Activated naive CD4-positive, alpha-beta T cell treated with anti-CD3 and anti-CD28 coated beads for 36 hours (primary cell): ENCODE data around the gene MLEC. TPM values are rescaled to one million over a fixed set of nuclear protein-coding genes. Genes with fewer than 3 reads are reported as not detected.

Source experiments
- CTCF ChIA-PET: fragments of 350-600 bp; sonication (Branson Sonifier 250); formaldehyde crosslinking; loops from one replicate; lab custom pipeline; 2021; ENCODE audit warnings: antibody characterized with exemption; lab: Charles Lee
- DNase-seq: peaks from one replicate; pipeline ENCODE4 v3.0.0-alpha.2; 2020
- H3K27ac Mint-ChIP-seq: one replicate; pipeline ENCODE4 v1.8.0; 2021; ENCODE audit warnings: mild to moderate bottlenecking, mixed read lengths
- H3K27me3 Mint-ChIP-seq: one replicate; pipeline ENCODE4 v1.8.0; 2021; ENCODE audit warnings: low read depth, mixed read lengths
- H3K36me3 Mint-ChIP-seq: one replicate; pipeline ENCODE4 v1.8.0; 2021; ENCODE audit warnings: low read depth, mixed read lengths
- H3K4me1 Mint-ChIP-seq: one replicate; pipeline ENCODE4 v1.8.0; 2021; ENCODE audit warnings: low read depth, mixed read lengths
- H3K4me3 Mint-ChIP-seq: one replicate; pipeline ENCODE4 v1.8.0; 2021; ENCODE audit warnings: mild to moderate bottlenecking, moderate library complexity, mixed read lengths
- H3K9me3 Mint-ChIP-seq: one replicate; pipeline ENCODE4 v1.8.0; 2021; ENCODE audit warnings: mixed read lengths
- intact Hi-C: fragments of 100-400 bp; cut with micrococcal nuclease; formaldehyde crosslinking; loops from one replicate; pipeline ENCODE4 v1.15.1; 2023
- total RNA-seq, 2 experiments: library from RNA; stranded (reverse); gene quantifications; one replicate each; pipeline ENCODE4 v1.2.3, GENCODE V29; 2021

MLEC gene
- total RNA-seq, 2 experiments from 2014 or later = 78.6 to 89.7 TPM

GRCh38 chr12:120702637-120703036 lies 15.7 kb downstream of the MLEC start:
- no peak for DNase-seq
- Mint-ChIP-seq H3K9me3 (no peaks in the 10 kb centered on the region), H3K27ac (no peak overlapping the region), H3K27me3 (no peaks in the 10 kb centered on the region), H3K36me3 (peaks cover 17% of the 10 kb centered on the region), H3K4me1 (no peaks in the 10 kb centered on the region), H3K4me3 (no peak overlapping the region)
- intact Hi-C loops = no loop called here
- CTCF ChIA-PET = interaction anchor here (0.5 to 2.2 kb wide), 5 partner anchors 53 to 501 kb away, joined by 3 to 7 read pairs (median 3); no protein-coding TSS in a partner anchor

GRCh38 chr12:120703311-120703942 lies 16.5 kb downstream of the MLEC start:
- no peak for DNase-seq
- intact Hi-C loops = no loop called here
- Mint-ChIP-seq H3K4me1 (no peaks in the 10 kb centered on the region), H3K4me3 (no peak overlapping the region), H3K27ac (no peak overlapping the region), H3K9me3 (no peaks in the 10 kb centered on the region), H3K27me3 (no peaks in the 10 kb centered on the region), H3K36me3 (peaks cover 15% of the 10 kb centered on the region)
- CTCF ChIA-PET = interaction anchor here (1.1 kb wide), 1 partner anchor 121 kb away, joined by 3 read pairs; no protein-coding TSS in a partner anchor

DNA sequence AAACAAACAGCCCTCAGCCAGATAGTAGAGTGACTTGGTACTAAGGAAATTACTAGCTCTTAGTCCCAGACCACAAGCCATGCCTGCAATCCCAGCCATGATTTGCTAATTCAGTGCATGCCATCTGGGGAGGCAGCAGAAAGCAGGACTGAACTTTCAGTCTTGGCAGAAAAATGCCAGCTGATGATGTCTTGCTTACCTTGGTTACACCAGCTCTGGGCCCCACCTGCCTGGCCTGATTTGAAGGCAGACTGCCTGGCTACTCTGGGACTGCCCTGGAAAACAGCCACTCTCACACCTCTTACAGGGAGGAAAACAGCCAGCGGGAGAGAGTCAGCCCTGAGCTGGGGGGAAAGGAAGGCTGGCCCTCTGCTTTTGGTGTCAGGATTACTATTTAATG lies 18.7 kb downstream of the MLEC start:
- Mint-ChIP-seq H3K4me3 (no peak overlapping the region), H3K36me3 (peaks cover 10% of the 10 kb centered on the region), H3K9me3 (no peaks in the 10 kb centered on the region), H3K27me3 (no peaks in the 10 kb centered on the region), H3K27ac (no peak overlapping the region), H3K4me1 (peaks cover 5% of the 10 kb centered on the region)
- DNase-seq = no peak
- CTCF ChIA-PET = interaction anchor here (1.6 kb wide), 1 partner anchor 56 kb away, joined by 5 read pairs; no protein-coding TSS in a partner anchor
- intact Hi-C loops = no loop called here

DNA sequence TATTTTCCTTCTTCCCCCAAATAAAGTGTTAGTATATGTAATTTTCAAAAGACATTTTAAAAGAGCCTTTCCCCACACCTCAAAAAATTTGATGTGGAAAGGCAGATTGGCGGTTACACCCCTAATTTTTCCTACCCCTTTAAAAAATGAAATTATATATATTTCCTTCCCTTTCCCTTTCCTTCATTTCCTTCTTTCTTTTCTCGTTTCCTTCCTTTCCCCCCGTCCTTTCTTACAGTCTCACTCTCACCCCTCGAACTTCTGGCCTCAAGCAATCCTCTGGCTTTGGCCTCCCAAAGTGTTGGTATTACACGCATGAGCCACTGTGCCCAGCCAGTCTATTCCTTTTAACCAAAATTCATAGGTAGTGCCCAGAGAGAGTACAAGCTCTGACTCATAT lies 19.1 kb downstream of the MLEC start:
- Mint-ChIP-seq H3K27me3 (no peaks in the 10 kb centered on the region), H3K27ac (no peak overlapping the region), H3K4me1 (peaks cover 5% of the 10 kb centered on the region), H3K9me3 (no peaks in the 10 kb centered on the region), H3K36me3 (peaks cover 9% of the 10 kb centered on the region), H3K4me3 (no peak overlapping the region)
- CTCF ChIA-PET = interaction anchor here (1.6 kb wide), 1 partner anchor 56 kb away, joined by 5 read pairs; no protein-coding TSS in a partner anchor
- no peak for DNase-seq
- intact Hi-C loops = no loop called here

DNA sequence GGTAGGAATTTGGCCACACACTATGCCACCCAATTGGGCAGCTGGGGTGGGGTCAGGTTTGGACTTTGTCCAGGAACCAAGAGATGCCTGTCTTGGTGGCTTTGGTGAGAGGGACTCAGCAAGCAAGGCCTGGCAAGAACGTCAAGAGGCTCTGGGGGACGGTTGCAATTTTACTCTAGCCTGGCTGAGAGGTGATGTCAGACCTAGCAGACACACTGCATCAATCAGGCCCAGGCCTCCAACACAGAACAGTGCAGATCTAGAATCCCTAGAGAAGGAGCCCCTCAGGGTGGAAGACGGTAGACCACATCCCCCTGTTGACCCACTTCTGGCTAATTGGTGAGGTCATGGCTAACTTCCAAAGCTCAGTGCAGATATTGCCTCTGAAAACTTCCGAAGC lies 21.7 kb downstream of the MLEC start:
- CTCF ChIA-PET = interaction anchor here (0.8 to 1.9 kb wide), 3 partner anchors 62 to 263 kb away, joined by 3 to 6 read pairs (median 3); no protein-coding TSS in a partner anchor
- no peak for DNase-seq
- Mint-ChIP-seq H3K36me3 (peaks cover 6% of the 10 kb centered on the region), H3K27ac (no peak overlapping the region), H3K4me3 (no peak overlapping the region), H3K9me3 (no peaks in the 10 kb centered on the region), H3K4me1 (peaks cover 28% of the 10 kb centered on the region), H3K27me3 (no peaks in the 10 kb centered on the region)
- intact Hi-C loops = no loop called here

GRCh38 chr12:120710031-120710804 lies 23.3 kb downstream of the MLEC start, which contains the start of gene UNC119B:
UNC119B (plus strand) TSS chr12:120710458; CDS start chr12:120710475, 17 bp downstream.
- intact Hi-C loops = loop anchor here (1.0 to 5.0 kb wide), 3 partner anchors 24 to 383 kb away; partner anchors contain the start of genes COX6A1 and PLA2G1B
- H3K4me1 Mint-ChIP-seq = peaks cover 32% of the 10 kb centered on the region
- peak; percentile 73 for DNase-seq
- peaks cover 13% of the 10 kb centered on the region for H3K36me3 Mint-ChIP-seq
- peak within 1 kb of the TSS; percentile 85 for H3K4me3 Mint-ChIP-seq
- CTCF ChIA-PET = interaction anchor here (1.1 to 2.2 kb wide), 4 partner anchors 22 to 127 kb away, joined by 3 to 12 read pairs (median 6); no protein-coding TSS in a partner anchor
- H3K27ac Mint-ChIP-seq = peak within 1 kb of the TSS; percentile 84
- H3K27me3 Mint-ChIP-seq = no peaks in the 10 kb centered on the region
- H3K9me3 Mint-ChIP-seq = no peaks in the 10 kb centered on the region

DNA sequence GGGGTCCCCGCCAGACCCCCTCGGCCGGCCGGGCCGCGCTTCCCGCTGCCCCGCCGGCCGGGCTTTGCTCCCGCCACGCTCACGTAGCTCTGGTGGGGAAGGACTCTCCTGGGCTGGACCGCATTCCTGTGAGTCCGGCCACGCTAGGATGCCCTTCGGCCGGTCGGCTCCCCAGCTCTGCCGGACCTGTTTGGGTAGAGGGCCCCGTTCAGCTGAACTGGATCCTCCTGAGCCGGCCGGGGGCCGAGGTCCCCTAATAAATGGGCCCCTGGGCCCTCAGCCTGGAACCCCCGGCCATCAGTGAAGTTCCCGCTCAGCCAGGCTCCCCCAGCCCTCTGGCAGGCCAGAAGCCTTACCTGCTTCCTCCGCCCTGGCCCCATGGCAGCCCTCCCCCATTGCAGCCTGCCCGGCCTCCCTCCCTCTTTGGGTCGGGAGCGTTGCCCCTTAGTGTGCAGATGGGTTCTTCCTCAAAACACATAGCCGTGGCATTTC lies 23.9 kb downstream of the MLEC start:
- peak overlapping the region; percentile 85 for H3K4me3 Mint-ChIP-seq
- H3K27me3 Mint-ChIP-seq = no peaks in the 10 kb centered on the region
- intact Hi-C loops = loop anchor here (1.0 to 5.0 kb wide), 3 partner anchors 25 to 384 kb away; partner anchors contain the start of genes COX6A1 and PLA2G1B
- CTCF ChIA-PET = interaction anchor here (0.6 to 2.2 kb wide), 7 partner anchors 20 to 209 kb away, joined by 3 to 12 read pairs (median 4); partner anchors contain the start of gene POP5
- no peaks in the 10 kb centered on the region for H3K9me3 Mint-ChIP-seq
- DNase-seq = peak; percentile 59
- peak overlapping the region; percentile 84 for H3K27ac Mint-ChIP-seq
- H3K4me1 Mint-ChIP-seq = peaks cover 32% of the 10 kb centered on the region
- peaks cover 14% of the 10 kb centered on the region for H3K36me3 Mint-ChIP-seq

GRCh38 chr12:120711411-120711810 lies 24.5 kb downstream of the MLEC start:
- CTCF ChIA-PET = interaction anchor here (0.6 to 2.2 kb wide), 6 partner anchors 21 to 209 kb away, joined by 3 to 12 read pairs (median 4); partner anchors contain the start of gene POP5
- no peak for DNase-seq
- H3K4me1 Mint-ChIP-seq = peaks cover 32% of the 10 kb centered on the region
- H3K4me3 Mint-ChIP-seq = peak overlapping the region; percentile 85
- H3K27me3 Mint-ChIP-seq = no peaks in the 10 kb centered on the region
- peak overlapping the region; percentile 84 for H3K27ac Mint-ChIP-seq
- H3K36me3 Mint-ChIP-seq = peaks cover 16% of the 10 kb centered on the region
- no peaks in the 10 kb centered on the region for H3K9me3 Mint-ChIP-seq
- intact Hi-C loops = loop anchor here (2.0 to 5.0 kb wide), 2 partner anchors 273 to 384 kb away; partner anchors contain the start of genes COX6A1 and PLA2G1B

GRCh38 chr12:120712610-120713009 lies 25.7 kb downstream of the MLEC start:
- no peak overlapping the region for H3K27ac Mint-ChIP-seq
- peaks cover 32% of the 10 kb centered on the region for H3K4me1 Mint-ChIP-seq
- H3K27me3 Mint-ChIP-seq = no peaks in the 10 kb centered on the region
- no peak overlapping the region for H3K4me3 Mint-ChIP-seq
- CTCF ChIA-PET = interaction anchor here (0.5 to 2.2 kb wide), 3 partner anchors 104 to 241 kb away, joined by 3 to 12 read pairs (median 5); no protein-coding TSS in a partner anchor
- no peak for DNase-seq
- intact Hi-C loops = loop anchor here (5.0 kb wide), 1 partner anchor 385 kb away; the partner anchor contains the start of gene PLA2G1B
- peaks cover 20% of the 10 kb centered on the region for H3K36me3 Mint-ChIP-seq
- no peaks in the 10 kb centered on the region for H3K9me3 Mint-ChIP-seq

GRCh38 chr12:120713861-120714482 lies 27.0 kb downstream of the MLEC start:
- peaks cover 40% of the 10 kb centered on the region for H3K4me1 Mint-ChIP-seq
- no peak overlapping the region for H3K4me3 Mint-ChIP-seq
- intact Hi-C loops = loop anchor here (1.0 to 5.0 kb wide), 5 partner anchors 28 to 387 kb away; partner anchors contain the start of gene PLA2G1B
- no peaks in the 10 kb centered on the region for H3K9me3 Mint-ChIP-seq
- no peaks in the 10 kb centered on the region for H3K27me3 Mint-ChIP-seq
- CTCF ChIA-PET = interaction anchor here (0.6 to 4.9 kb wide), 7 partner anchors 11 to 131 kb away, joined by 3 to 30 read pairs (median 3); partner anchors contain the start of gene ACADS
- DNase-seq = peak; percentile 87
- peaks cover 28% of the 10 kb centered on the region for H3K36me3 Mint-ChIP-seq
- H3K27ac Mint-ChIP-seq = no peak overlapping the region

DNA sequence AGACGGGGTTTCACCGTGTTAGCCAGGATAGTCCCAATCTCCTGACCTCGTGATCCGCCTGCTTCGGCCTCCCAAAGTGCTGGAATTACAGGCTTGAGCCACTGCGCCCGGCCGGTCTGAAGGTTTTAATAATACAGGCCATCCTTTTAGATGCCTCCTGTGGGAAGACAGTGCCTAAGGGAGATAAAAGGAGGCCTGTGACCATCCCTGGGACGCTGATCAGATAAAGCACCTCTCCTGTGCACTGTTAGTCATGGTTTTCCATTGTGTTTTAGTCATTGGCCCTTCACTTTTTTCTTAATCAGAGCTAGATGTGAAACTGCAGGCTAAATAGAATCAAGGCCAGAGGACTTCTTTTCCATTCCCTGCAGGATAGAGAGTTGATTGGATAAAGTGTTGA lies 31.1 kb downstream of the MLEC start:
- no peak overlapping the region for H3K27ac Mint-ChIP-seq

More for the DNA sequence above, 31.1 kb downstream of the MLEC start:
- H3K4me3 Mint-ChIP-seq = no peak overlapping the region
- intact Hi-C loops = no loop called here
- peaks cover 15% of the 10 kb centered on the region for H3K4me1 Mint-ChIP-seq
- CTCF ChIA-PET = interaction anchor here (1.6 to 4.9 kb wide), 2 partner anchors 70 to 254 kb away, joined by 5 to 30 read pairs; no protein-coding TSS in a partner anchor
- H3K36me3 Mint-ChIP-seq = peaks cover 40% of the 10 kb centered on the region
- no peak for DNase-seq
- H3K9me3 Mint-ChIP-seq = no peaks in the 10 kb centered on the region
- H3K27me3 Mint-ChIP-seq = no peaks in the 10 kb centered on the region
